K562 (cell line): ENCODE measurements around the gene GUCA2B. TPM values are rescaled to one million over a fixed set of nuclear protein-coding genes. Genes with fewer than 3 reads are reported as not detected.

ENCODE experiments used
- ATAC-seq: fragments of 200-7000 bp; cut with Tn5 transposase; 3 replicates; pipeline ENCODE4 v1.9.1; 2020; ENCODE audit warnings: moderate library complexity
- BruUV-seq: library from RNA; stranded (reverse); fragments of 400-500 nt; replicated peaks from 2 replicates; lab custom pipeline; 2021; lab: Mats Ljungman, UMichigan
- CTCF ChIA-PET: fragments of 300-600 bp; formaldehyde crosslinking; extraction: SDS; loops from one replicate; lab custom pipeline; 2021; ENCODE audit warnings: low intra/inter-chr PET ratio; lab: Yijun Ruan, JAX
- POLR2A ChIA-PET: fragments of 300-600, 350-650 bp; sonication (Branson Sonifier 250); formaldehyde crosslinking; extraction: SDS; loops from one replicate; lab custom pipeline; 2021; ENCODE audit warnings: antibody characterized with exemption, inconsistent platforms; lab: Yijun Ruan, JAX
- DNase-seq, 4 experiments: peaks; one replicate each; pipeline versions ENCODE4 v3.0.0 to v3.0.0-alpha.2; 2011 to 2018; ENCODE audit warnings: low spot score in 3 of 4, mixed read lengths in 3 of 4; ENCODE audit errors: extremely low read depth in 1 of 4
- FAIRE-seq: peaks from 2 replicates; lab custom pipeline; 2011; peaks lifted over from hg19 to GRCh38; lab: Jason Lieb, UNC
- H2AFZ ChIP-seq: 2 replicates; pipeline ENCODE4 v1.6.0; 2011; ENCODE audit warnings: low read depth, low read length, control low read depth, inconsistent platforms
- H3K27ac ChIP-seq: fragments of 200-600 bp; 3 replicates; pipeline ENCODE4 v1.8.0; 2011; ENCODE audit warnings: low read depth, mild to moderate bottlenecking, control low read depth, inconsistent platforms, low read length, moderate library complexity, mixed read lengths; ENCODE audit errors: extremely low read depth
- H3K27me3 ChIP-seq, 2 experiments: fragments of 300-600 bp in 1 of 2; 2 replicates in 1 of 2; 3 replicates in 1 of 2; pipeline versions ENCODE4 v1.6.0 to v1.8.0; 2011; ENCODE audit warnings: inconsistent platforms in 2 of 2, low read length in 2 of 2, mild to moderate bottlenecking in 1 of 2, mixed read lengths in 1 of 2, moderate library complexity in 1 of 2; ENCODE audit not compliant: control insufficient read depth in 2 of 2, insufficient read depth in 2 of 2
- H3K36me3 ChIP-seq: fragments of 300-600 bp; 3 replicates; pipeline ENCODE4 v1.8.0; 2011; ENCODE audit warnings: mild to moderate bottlenecking, low read length, inconsistent platforms; ENCODE audit not compliant: control insufficient read depth, insufficient read depth
- H3K4me1 ChIP-seq, 2 experiments: fragments of 200-600 bp in 1 of 2; replicated peaks in 1 of 2; 2 replicates in 1 of 2; 3 replicates in 1 of 2; pipeline versions ENCODE4 v1.5.1 to v1.8.0; 2011; ENCODE audit warnings: inconsistent platforms in 2 of 2, low read length in 2 of 2, mild to moderate bottlenecking in 1 of 2, mixed read lengths in 1 of 2, moderate library complexity in 1 of 2; ENCODE audit not compliant: control insufficient read depth in 2 of 2, insufficient read depth in 2 of 2
- H3K4me2 ChIP-seq: 2 replicates; pipeline ENCODE4 v1.6.1; 2011; ENCODE audit warnings: low read length, control low read depth, inconsistent platforms, mixed read lengths; ENCODE audit not compliant: insufficient read depth
- H3K4me3 ChIP-seq: fragments of 200-600 bp; sonication (generic), shearing (Covaris generic); 2 replicates; pipeline ENCODE4 v1.5.1; 2016; ENCODE audit warnings: control low read depth, inconsistent platforms
- H3K79me2 ChIP-seq: fragments of 200-600 bp; 3 replicates; pipeline ENCODE4 v1.8.0; 2011; ENCODE audit warnings: low read length, inconsistent platforms; ENCODE audit not compliant: control insufficient read depth, insufficient read depth
- H3K9ac ChIP-seq, 2 experiments: 2 replicates each; pipeline versions ENCODE4 v1.6.0 to v1.6.1; 2011; ENCODE audit warnings: low read depth in 2 of 2, low read length in 2 of 2, control low read depth in 1 of 2, inconsistent platforms in 1 of 2, mild to moderate bottlenecking in 1 of 2, mixed read lengths in 1 of 2; ENCODE audit not compliant: insufficient read depth in 1 of 2
- H3K9me1 ChIP-seq: one replicate; pipeline ENCODE4 v1.6.0; 2011; ENCODE audit warnings: inconsistent platforms, mild to moderate bottlenecking, low read length, moderate library complexity; ENCODE audit not compliant: control insufficient read depth, insufficient read depth
- H3K9me3 ChIP-seq: replicated peaks from 2 replicates; pipeline ENCODE4 v1.5.1; 2011; ENCODE audit warnings: low read depth, low read length, inconsistent platforms; ENCODE audit not compliant: control insufficient read depth, insufficient read depth
- H4K20me1 ChIP-seq: replicated peaks from 2 replicates; pipeline ENCODE4 v1.6.1; 2011; ENCODE audit warnings: low read length, inconsistent platforms, mixed read lengths; ENCODE audit not compliant: control insufficient read depth, insufficient read depth
- ADNP ChIP-seq: fragments of 200-800 bp; sonication (Bioruptor generic); IDR thresholded peaks from 2 replicates; pipeline ENCODE4 v1.6.1; 2016; ENCODE audit warnings: missing genetic modification characterization, missing compliant biosample characterization
- BCOR ChIP-seq: fragments of 450-650 bp; IDR thresholded peaks from 2 replicates; pipeline ENCODE4 v1.6.1; 2016
- FUS ChIP-seq: fragments of 200-400 bp; formaldehyde crosslinking; optimal IDR thresholded peaks from 2 replicates; pipeline ENCODE3; 2017; ENCODE audit warnings: low read depth, low read length
- GTF2E2 ChIP-seq: fragments of 200-800 bp; sonication (Bioruptor generic); IDR thresholded peaks from 2 replicates; pipeline ENCODE4 v1.6.1; 2016; ENCODE audit warnings: missing genetic modification characterization, missing compliant biosample characterization
- HDAC2 ChIP-seq: fragments of 450-650 bp; IDR thresholded peaks from 2 replicates; pipeline ENCODE4 v1.6.1; 2016; ENCODE audit warnings: mild to moderate bottlenecking
- KDM1A ChIP-seq, 2 experiments: fragments of 450-650 bp; IDR thresholded peaks; 2 replicates each; pipeline ENCODE4 v1.6.1; 2016; ENCODE audit warnings: mild to moderate bottlenecking in 2 of 2
- NR3C1 ChIP-seq: sonication (generic); formaldehyde crosslinking; IDR thresholded peaks from 2 replicates; pipeline ENCODE4 v1.8.1; 2022; ENCODE audit warnings: missing genetic modification reagents
- RBM14 ChIP-seq: fragments of 200-400 bp; formaldehyde crosslinking; IDR thresholded peaks from 2 replicates; pipeline ENCODE4 v1.6.1; 2018; ENCODE audit warnings: low read depth, mild to moderate bottlenecking, low read length, moderate library complexity, borderline replicate concordance; ENCODE audit not compliant: insufficient read depth
- RCOR1 ChIP-seq, 2 experiments: IDR thresholded peaks; 2 replicates each; pipeline ENCODE4 v1.6.1; 2012; ENCODE audit warnings: low read depth in 2 of 2, low read length in 2 of 2, borderline replicate concordance in 1 of 2, improper control_type of control experiment in 1 of 2
- YBX1 ChIP-seq: fragments of 450-650 bp; IDR thresholded peaks from 2 replicates; pipeline ENCODE4 v1.7.1; 2016; ENCODE audit warnings: mild to moderate bottlenecking
- ZNF274 ChIP-seq: IDR thresholded peaks from 2 replicates; pipeline ENCODE4 v1.6.1; 2011; ENCODE audit warnings: low read depth, mild to moderate bottlenecking, low read length, moderate library complexity, borderline replicate concordance
- ZNF586 ChIP-seq: fragments of 450-650 bp; formaldehyde crosslinking; conservative IDR thresholded peaks from 2 replicates; pipeline ENCODE4 v1.4.0; 2020; ENCODE audit warnings: mild to moderate bottlenecking, moderate library complexity
- WGBS: fragments of 100-300 bp; shearing (Covaris generic); methylation state at CpG from one replicate; pipeline ENCODE4 v1.1.6; 2016; ENCODE audit warnings: low coverage, mixed read lengths; ENCODE audit not compliant: insufficient coverage; ENCODE audit errors: missing lambda C conversion rate; 5-methylcytosine and 5-hydroxymethylcytosine counted together
- in situ Hi-C: fragments of 300-500 bp; cut with MboI; formaldehyde crosslinking; loops from 4 replicates; pipeline ENCODE4 v1.15.0; 2018; ENCODE audit warnings: inconsistent platforms, mixed read lengths
- intact Hi-C: fragments of 100-400 bp; cut with micrococcal nuclease; formaldehyde crosslinking; loops from 2 replicates; pipeline ENCODE4 v1.14.2; 2022
- polyA plus RNA-seq, 8 experiments: library from polyadenylated mRNA; depleted of rRNA in 4 of 8; stranded (reverse) in 5 of 8; unstranded in 3 of 8; fragments of >200 nt; fragmentation: Nextera tagmentation in 2 of 8; fragmentation: Illumina TruSeq in 1 of 8; extraction: Ambion mirVana in 2 of 8; extraction: Trizol in 1 of 8; gene quantifications; 2 replicates each; pipeline versions ENCODE4 v1.2.1 to v1.2.3, GENCODE V29; 2011 to 2014; ENCODE audit warnings: inconsistent platforms in 1 of 8, missing spikeins in 1 of 8
- total RNA-seq, 7 experiments: library from RNA; depleted of rRNA in 6 of 7; stranded (reverse); fragments of >200 nt in 6 of 7; fragmentation: Illumina TruSeq in 2 of 7; extraction: Trizol in 2 of 7; gene quantifications; 2 replicates each; pipeline versions ENCODE4 v1.2.1 to v1.2.3, GENCODE V29; 2011 to 2021; ENCODE audit warnings: low replicate concordance in 1 of 7
- TF ChIP-seq, protein P1 (sequence below): fragments of 450-650 bp; IDR thresholded peaks from 2 replicates; pipeline ENCODE4 v1.6.1; 2014; ENCODE audit warnings: low read depth, mild to moderate bottlenecking, moderate library complexity, borderline replicate concordance
- TF ChIP-seq, protein P2 (sequence below): sonication (generic); formaldehyde crosslinking; IDR thresholded peaks from 2 replicates; pipeline ENCODE4 v1.8.1; 2023; ENCODE audit warnings: mild to moderate bottlenecking, missing genetic modification reagents
- TF ChIP-seq, protein P3 (sequence below): sonication (generic); formaldehyde crosslinking; IDR thresholded peaks from 2 replicates; pipeline ENCODE4 v1.8.0; 2023; ENCODE audit warnings: missing genetic modification reagents, mild to moderate bottlenecking, borderline replicate concordance

Gene GUCA2B
- total and polyA plus RNA-seq, 9 of the 15 experiments (the other 6 are each of a cell fraction or from before 2014, with no cell fraction given): not detected

- H3K9me1 ChIP-seq: no peaks in the 10 kb centered on the region
- no peak for ATAC-seq
- BruUV-seq: no TSS peak
- H3K9ac ChIP-seq: no peak overlapping the region
- FAIRE-seq: no peak
- no peaks in the 10 kb centered on the region for H3K27me3 ChIP-seq
- H3K4me1 ChIP-seq: peaks cover 0 to 7% of the 10 kb centered on the region in 2 experiments; a peak in 2 of 5 replicates
- H4K20me1 ChIP-seq: peaks cover 10% of the 10 kb centered on the region; the same call in 1 of the 2 replicates
- H3K27ac ChIP-seq: no peak overlapping the region
- no peak overlapping the region for H2AFZ ChIP-seq
- WGBS: 27% methylated on average over 6 of the region's 6 CpGs
- POLR2A ChIA-PET: interaction anchor here (0.6 to 2.0 kb wide), 2 partner anchors 12 to 457 kb away, joined by 3 to 5 read pairs; no protein-coding TSS in a partner anchor
- no peaks in the 10 kb centered on the region for H3K9me3 ChIP-seq
- H3K79me2 ChIP-seq: no peaks in the 10 kb centered on the region
- in situ Hi-C loops (no loop called here), intact Hi-C loops (loop anchor here (10.0 kb wide), 1 partner anchor 597 kb away; no protein-coding TSS in a partner anchor)
- DNase-seq: peak in 1 of 4 experiments; percentile 28
- H3K4me2 ChIP-seq: no peak overlapping the region
- no peak overlapping the region for H3K4me3 ChIP-seq
- H3K36me3 ChIP-seq: no peaks in the 10 kb centered on the region
- CTCF ChIA-PET: no interaction called here
- no peak for TF ChIP-seq FUS
- TF ChIP-seq KDM1A (IDR thresholded peaks at IDR 0.05): peak in 1 of 2 experiments; percentile 56; a peak in 2 of 4 replicates
- TF ChIP-seq HDAC2: 0 out of 2 replicates have a peak, but pooled peaks have one; percentile 18
- TF ChIP-seq GTF2E2 (tag): no peak
- TF ChIP-seq ZNF586: no peak
- 0 out of 2 replicates have a peak, but pooled peaks have one; percentile 41 for TF ChIP-seq ADNP (tag)
- no peak for TF ChIP-seq YBX1
- TF ChIP-seq, protein P1, sequence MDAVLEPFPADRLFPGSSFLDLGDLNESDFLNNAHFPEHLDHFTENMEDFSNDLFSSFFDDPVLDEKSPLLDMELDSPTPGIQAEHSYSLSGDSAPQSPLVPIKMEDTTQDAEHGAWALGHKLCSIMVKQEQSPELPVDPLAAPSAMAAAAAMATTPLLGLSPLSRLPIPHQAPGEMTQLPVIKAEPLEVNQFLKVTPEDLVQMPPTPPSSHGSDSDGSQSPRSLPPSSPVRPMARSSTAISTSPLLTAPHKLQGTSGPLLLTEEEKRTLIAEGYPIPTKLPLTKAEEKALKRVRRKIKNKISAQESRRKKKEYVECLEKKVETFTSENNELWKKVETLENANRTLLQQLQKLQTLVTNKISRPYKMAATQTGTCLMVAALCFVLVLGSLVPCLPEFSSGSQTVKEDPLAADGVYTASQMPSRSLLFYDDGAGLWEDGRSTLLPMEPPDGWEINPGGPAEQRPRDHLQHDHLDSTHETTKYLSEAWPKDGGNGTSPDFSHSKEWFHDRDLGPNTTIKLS: no peak
- no peak for TF ChIP-seq ZNF274
- no peak for TF ChIP-seq RBM14
- TF ChIP-seq RCOR1 (IDR thresholded peaks at IDR 0.05; ENCODE audit: borderline replicate concordance in 1 of 2, low read depth in 2 of 2, low read length in 2 of 2): peak in 1 of 2 experiments; percentile 29; a peak in 1 of 4 replicates
- peak; percentile 75 for TF ChIP-seq BCOR
- TF ChIP-seq, protein P2, sequence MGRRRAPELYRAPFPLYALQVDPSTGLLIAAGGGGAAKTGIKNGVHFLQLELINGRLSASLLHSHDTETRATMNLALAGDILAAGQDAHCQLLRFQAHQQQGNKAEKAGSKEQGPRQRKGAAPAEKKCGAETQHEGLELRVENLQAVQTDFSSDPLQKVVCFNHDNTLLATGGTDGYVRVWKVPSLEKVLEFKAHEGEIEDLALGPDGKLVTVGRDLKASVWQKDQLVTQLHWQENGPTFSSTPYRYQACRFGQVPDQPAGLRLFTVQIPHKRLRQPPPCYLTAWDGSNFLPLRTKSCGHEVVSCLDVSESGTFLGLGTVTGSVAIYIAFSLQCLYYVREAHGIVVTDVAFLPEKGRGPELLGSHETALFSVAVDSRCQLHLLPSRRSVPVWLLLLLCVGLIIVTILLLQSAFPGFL (CRISPR knock-in tag): no peak
- TF ChIP-seq, protein P3, sequence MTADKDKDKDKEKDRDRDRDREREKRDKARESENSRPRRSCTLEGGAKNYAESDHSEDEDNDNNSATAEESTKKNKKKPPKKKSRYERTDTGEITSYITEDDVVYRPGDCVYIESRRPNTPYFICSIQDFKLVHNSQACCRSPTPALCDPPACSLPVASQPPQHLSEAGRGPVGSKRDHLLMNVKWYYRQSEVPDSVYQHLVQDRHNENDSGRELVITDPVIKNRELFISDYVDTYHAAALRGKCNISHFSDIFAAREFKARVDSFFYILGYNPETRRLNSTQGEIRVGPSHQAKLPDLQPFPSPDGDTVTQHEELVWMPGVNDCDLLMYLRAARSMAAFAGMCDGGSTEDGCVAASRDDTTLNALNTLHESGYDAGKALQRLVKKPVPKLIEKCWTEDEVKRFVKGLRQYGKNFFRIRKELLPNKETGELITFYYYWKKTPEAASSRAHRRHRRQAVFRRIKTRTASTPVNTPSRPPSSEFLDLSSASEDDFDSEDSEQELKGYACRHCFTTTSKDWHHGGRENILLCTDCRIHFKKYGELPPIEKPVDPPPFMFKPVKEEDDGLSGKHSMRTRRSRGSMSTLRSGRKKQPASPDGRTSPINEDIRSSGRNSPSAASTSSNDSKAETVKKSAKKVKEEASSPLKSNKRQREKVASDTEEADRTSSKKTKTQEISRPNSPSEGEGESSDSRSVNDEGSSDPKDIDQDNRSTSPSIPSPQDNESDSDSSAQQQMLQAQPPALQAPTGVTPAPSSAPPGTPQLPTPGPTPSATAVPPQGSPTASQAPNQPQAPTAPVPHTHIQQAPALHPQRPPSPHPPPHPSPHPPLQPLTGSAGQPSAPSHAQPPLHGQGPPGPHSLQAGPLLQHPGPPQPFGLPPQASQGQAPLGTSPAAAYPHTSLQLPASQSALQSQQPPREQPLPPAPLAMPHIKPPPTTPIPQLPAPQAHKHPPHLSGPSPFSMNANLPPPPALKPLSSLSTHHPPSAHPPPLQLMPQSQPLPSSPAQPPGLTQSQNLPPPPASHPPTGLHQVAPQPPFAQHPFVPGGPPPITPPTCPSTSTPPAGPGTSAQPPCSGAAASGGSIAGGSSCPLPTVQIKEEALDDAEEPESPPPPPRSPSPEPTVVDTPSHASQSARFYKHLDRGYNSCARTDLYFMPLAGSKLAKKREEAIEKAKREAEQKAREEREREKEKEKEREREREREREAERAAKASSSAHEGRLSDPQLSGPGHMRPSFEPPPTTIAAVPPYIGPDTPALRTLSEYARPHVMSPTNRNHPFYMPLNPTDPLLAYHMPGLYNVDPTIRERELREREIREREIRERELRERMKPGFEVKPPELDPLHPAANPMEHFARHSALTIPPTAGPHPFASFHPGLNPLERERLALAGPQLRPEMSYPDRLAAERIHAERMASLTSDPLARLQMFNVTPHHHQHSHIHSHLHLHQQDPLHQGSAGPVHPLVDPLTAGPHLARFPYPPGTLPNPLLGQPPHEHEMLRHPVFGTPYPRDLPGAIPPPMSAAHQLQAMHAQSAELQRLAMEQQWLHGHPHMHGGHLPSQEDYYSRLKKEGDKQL (CRISPR knock-in tag): no peak
- TF ChIP-seq NR3C1: no peak
Measured at GRCh38 chr1:42171679-42172266, 18.6 kb downstream of the GUCA2B start.
